ENCODE data around the gene TMEM208.

TMEM208 gene

DNA sequence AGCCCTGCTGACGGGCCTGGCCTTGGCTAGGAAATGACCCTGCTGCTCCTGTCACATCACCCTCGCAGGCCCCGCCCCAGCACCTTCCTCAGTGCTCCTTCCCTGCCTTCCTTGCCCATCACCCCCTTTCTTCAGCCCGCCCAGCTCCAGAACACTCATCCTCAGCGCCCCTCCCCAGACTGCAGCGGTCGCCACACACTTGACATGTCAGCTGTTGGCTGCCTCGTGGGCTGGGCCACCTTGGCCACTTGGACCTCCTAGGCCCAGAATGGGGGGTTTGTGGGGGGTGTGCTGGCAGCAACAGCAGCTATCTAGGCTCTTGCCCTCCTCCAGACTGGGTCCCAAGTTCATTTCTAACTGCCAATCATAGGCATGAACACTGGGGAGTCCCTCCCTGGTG lies 17.4 kb upstream of the TMEM208 start:
- no peak for DNase-seq (ENCODE audit: low spot score)

DNA sequence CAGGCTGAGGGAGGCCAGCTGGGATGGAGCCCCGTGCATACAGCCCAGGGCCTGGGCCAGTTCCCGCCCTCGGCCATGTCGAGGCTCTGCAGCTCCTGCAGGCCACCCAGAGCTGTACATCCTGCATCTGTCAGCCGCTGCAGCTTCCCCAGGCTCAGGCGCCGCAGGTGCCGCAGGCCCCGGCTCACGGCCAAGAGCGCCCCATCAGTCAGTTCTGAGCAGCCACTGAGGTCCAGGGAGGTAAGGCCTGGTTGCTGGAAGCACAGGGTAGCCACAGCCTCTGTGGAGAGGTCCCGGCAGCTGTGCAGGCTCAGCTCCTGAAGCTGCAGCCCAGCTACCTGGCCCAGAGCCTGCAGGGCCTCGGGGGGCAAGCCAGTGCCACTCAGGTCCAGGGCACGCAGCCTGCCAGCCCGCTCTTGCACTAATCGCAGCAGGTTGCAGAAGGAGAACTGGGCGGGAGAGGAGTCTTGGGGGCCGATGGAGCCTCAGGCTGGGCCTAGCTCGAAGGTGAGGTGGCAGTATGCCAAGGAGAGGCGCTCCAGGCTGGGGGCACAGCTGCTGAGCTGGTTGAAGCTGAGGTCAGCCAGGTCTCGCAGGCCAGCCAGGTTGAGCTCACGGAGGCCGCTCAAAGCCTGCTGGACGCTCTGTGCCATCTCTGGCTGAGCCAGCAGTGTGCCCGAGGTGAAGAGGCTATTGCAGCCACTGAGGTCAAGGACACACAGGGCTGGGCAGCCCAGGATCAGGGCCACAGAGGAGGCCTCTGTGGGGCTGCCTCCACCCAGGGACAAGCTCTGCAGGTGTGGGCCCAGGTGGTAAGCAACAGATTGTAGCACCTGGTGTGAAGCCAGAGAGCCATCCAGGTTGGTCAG lies 16.6 kb upstream of the TMEM208 start:
- DNase-seq (ENCODE audit: low spot score) = no peak

GRCh38 chr16:67211674-67212073 lies 15.3 kb upstream of the TMEM208 start:
- no peak for DNase-seq (ENCODE audit: low spot score)

DNA sequence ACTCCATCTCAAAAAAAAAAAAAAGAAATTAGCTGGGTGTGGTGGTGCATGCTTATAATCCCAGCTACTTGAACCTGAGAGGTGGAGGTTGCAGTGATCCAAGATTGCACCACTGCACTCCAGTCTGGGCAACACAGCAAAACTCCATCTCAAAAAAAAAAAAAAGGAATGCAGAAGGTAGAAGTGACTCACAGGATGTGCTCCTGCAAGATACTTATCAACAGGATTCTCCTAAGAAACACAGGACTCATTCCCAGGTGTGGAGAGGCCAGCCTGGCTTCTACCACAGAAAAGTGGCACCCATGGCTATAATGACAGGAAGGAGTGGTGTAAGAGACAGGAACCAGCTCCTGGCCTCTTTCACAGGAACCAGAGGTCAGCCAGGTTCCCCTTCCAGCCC lies 14.2 kb upstream of the TMEM208 start:
- DNase-seq (ENCODE audit: low spot score) = no peak

DNA sequence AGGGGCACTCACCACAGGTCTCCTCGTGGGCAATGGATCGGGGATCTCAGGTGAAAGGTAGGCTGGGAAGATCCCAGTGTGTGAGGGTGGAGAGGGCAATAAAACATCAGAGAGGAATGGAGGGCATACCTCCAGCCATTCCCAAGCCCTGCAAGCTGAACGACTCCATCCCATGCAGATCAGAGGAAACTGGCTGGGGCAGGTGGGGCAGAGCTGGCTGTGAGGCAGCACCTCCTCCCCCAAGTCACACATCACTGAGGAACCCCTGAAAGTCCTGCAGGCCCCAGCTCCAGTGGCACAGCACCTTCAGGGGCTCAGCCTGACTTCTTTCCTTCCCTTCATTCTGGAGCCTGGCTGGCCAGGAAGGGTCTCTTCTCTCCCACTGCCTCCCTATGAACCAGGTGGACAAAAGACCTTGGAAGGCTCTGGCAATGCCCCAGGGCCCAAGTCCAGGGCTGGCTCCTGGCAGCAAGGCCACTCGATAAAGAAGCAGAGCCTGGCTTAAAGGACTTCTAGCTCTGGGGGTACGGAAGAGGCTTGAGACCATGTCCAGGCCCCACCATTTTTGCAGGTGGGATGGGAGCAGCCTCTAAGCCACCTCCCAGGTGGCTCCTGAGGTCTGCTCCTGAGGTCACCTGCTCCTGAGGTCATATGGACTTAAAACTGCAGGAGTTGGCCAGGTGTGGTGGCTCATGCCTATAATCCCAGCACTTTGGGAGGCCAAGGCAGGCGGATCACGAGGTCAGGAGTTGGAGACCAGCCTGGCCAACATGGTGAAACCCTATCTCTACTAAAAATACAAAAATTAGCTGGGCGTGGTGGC lies 13.5 kb upstream of the TMEM208 start:
- DNase-seq (ENCODE audit: low spot score) = no peak

GRCh38 chr16:67215706-67216105 lies 11.2 kb upstream of the TMEM208 start:
- DNase-seq (ENCODE audit: low spot score) = no peak

GRCh38 chr16:67216612-67217490 lies 10.1 kb upstream of the TMEM208 start:
- DNase-seq (ENCODE audit: low spot score) = no peak

DNA sequence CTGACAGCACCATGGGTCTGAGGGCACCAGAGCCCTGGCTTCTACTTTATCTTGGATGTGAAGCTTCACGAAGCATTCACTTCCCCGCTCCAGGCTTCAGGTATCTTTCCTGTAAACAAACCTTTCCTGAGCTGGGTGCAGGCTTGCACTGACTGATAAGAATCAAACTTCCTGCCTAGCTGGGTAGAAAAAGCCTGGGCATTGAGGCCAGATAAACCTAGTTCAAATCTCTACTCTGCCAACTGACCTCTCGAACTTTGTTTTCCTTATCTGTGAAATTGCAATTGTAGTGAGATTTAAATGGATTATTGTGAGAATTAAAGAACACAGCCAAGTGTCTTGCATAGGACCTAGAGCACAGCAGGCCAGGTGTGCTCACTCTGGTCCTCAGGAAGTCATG lies 2.9 kb upstream of the TMEM208 start:
- no peak for DNase-seq (ENCODE audit: low spot score)

DNA sequence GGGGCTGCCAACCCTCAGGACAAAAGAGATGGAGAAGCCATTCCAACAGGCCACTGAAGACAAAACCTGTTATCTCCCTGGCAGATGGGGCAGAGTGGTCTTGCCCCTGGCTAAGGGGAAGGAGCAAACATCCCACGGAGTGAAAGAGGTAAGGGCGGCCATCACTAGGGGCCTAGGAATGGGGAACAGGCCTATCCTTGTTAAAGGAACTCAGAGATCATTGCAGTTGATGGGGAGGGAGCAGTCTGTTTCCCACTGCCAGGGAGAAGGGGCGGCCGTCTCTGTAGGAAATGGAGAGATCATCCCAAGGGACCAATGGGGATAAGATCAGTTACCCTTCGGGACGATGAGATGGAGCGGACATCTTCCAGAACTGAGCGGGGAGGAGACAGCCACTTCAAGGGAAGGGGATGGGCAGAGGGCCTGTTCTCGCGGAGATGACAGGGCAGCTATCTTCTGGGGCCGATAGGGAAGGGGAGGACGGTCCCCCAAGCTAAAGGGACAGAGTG lies 581 bp upstream of the TMEM208 start:
- DNase-seq (ENCODE audit: low spot score) = no peak

- no peak for DNase-seq (ENCODE audit: low spot score)
These were observed 614 bp downstream of the TMEM208 start for GRCh38 chr16:67227567-67227921.

DNA sequence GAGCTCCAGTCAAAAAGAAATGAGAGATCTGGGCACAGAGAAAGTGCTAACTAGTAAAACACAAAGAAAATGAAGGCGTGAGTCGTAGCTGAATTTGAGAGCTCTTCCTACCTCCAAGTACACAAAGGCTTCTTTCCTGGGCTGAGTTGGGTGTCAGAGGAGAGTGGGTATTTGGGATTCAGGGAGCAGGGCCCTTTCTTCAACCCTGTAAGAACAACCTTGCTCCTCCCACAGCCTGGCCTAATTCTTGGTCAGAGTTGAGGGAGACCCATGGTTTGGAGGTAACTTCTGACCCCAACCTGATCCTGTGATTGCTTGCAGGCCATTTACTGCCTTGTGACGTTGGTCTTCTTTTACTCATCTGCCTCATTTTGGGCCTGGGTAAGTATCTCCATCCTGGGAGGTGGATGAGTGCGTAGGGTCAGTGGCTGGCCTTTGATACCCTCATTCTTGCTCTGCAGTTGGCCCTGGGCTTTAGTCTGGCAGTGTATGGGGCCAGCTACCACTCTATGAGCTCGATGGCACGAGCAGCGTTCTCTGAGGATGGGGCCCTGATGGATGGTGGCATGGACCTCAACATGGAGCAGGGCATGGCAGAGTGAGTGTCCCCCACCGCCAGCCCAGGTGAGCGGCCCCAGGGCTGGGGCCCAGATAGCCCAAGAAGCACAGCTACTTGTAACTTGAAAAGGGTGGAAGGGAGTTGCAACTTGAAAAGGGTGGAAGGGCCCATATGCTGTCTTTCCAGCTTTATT lies 1.3 kb downstream of the TMEM208 start:
- DNase-seq (ENCODE audit: low spot score) = no peak

GRCh38 chr16:67228905-67229304 lies 2.0 kb downstream of the TMEM208 start:
- DNase-seq (ENCODE audit: low spot score) = no peak

DNA sequence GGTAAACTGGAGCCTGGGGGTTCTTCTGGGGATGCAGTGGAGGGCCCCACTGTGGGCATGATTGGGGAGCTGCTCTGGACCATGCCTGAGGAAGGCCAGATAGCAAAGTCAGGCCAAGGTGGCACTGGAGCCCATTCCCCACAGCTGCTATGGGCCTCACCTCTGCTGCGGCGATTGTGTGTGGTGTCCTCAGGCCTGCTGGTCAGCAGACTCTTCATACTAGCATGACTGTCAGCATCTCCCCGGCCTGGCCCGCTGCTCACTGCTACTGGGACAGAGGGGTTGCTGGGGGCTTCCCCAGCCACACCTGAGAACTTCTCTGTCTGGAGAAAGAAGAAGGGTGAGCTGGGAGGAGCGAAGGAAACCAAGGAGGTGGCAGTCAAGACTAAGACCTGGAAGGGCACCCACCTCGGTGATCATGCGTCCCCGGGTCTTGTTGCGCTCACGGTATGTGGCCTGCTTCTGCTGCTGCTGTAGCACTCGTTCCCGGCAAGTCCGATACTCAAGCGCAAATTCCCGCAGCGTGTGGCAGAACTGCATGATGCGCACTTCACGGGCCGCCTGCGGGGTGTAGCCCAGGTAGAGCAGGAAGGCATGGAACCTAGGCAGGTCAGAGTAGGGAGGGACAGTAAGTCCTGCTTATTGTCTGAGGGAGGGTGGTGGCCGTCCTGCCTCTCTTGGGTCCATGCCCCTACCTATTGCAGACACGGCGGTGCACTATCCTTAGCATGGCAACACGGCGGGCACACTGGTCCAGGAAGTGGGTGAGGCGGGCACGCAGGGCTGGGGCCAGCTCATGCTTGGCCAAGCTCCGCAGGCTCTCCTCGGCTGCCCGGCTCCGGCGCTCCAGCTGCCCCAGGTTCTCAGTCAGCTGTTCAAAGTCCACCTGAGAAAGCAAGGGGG lies 3.2 kb downstream of the TMEM208 start:
- DNase-seq (ENCODE audit: low spot score) = no peak

GRCh38 chr16:67230809-67231660 lies 4.1 kb downstream of the TMEM208 start:
- DNase-seq (ENCODE audit: low spot score) = no peak

DNA sequence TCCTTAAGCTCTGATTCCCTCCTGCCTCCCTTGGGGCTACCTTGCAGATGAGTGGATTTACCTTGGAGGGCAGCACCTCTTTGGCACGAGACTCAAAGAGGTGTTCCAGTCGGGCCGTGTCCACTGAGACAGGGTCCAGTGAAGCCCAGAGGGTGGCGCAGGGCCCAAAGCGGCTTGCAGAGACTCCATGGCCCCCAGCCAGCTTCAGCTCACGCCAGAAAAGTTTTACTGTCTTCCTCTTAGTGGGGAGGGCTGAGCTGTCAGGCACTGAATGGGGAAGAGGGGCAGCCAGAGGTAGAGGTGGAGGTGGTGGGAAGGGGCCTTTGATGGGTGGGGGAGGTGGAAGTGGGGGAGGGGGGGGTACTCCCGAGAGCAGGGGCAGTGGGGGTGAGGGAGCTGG lies 6.7 kb downstream of the TMEM208 start:
- DNase-seq (ENCODE audit: low spot score) = no peak

DNA sequence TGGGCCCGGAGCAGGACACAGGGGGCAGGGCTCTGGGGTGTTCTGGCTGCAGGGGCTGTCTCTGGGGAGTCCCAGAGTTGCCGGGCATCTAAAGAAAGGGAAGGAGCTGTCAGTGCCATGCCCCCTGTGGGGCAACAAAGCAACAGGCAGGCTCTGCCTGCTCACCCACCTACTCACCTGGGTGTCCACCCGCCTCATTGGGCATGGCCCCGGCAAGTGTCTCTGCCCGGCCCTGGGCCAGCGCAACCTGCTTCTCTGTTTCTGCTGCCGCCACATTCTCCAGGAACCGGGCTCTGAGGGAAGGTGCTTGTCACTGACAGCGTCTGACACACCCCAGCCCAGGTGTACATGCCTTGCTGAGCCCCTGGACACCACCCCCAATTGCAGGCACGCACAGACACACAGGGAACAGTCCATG lies 7.3 kb downstream of the TMEM208 start:
- DNase-seq (ENCODE audit: low spot score) = no peak

DNA sequence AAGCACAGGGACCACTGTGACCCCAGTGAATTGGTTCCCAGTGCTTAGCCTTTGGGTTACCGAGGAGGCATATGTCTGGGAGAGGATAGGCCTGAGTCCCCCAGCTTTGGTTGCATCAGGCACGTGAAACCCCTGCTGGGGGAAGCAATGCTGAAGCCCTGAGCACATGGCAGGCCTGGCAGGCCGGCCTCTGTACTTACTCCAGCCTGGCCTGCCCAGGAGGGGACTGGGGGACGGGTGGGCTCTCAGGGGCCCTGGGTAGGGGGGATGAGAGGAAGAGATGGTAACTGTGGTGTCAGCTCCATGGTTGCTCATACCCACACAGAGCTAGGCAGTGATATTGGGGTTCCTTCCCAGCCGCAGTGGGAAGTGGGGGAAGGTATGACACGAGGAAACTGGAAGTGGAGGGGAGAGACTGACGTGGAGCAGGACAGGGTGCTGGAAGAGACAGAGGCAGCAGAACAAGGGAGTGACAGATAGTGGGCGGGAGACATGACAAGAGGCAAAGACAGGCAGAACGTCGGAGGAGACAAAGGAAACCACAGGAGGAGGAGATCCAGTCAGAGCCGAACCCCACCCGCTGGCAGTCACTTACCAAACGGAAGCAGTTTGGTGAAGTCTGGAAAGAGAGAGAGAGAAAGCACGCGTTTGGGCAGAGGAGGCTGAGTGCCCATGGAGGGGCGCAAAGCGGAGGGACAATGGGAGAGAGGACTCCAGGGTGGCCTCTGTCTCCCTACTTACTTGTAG lies 9.1 kb downstream of the TMEM208 start:
- peak; percentile 61 for DNase-seq (ENCODE audit: low spot score)

GRCh38 chr16:67236563-67237395 lies 9.8 kb downstream of the TMEM208 start:
- DNase-seq (ENCODE audit: low spot score) = peak; percentile 47
